ENCODE measurements around the gene ATP6V0B. TPM values are rescaled to one million over a fixed set of nuclear protein-coding genes. Genes with fewer than 3 reads are reported as not detected.

ATP6V0B gene
- total and polyA plus RNA-seq, 2 of the 13 experiments (the other 11 are each of a cell fraction or from before 2014, with no cell fraction given) = 157 to 161 TPM

DNA sequence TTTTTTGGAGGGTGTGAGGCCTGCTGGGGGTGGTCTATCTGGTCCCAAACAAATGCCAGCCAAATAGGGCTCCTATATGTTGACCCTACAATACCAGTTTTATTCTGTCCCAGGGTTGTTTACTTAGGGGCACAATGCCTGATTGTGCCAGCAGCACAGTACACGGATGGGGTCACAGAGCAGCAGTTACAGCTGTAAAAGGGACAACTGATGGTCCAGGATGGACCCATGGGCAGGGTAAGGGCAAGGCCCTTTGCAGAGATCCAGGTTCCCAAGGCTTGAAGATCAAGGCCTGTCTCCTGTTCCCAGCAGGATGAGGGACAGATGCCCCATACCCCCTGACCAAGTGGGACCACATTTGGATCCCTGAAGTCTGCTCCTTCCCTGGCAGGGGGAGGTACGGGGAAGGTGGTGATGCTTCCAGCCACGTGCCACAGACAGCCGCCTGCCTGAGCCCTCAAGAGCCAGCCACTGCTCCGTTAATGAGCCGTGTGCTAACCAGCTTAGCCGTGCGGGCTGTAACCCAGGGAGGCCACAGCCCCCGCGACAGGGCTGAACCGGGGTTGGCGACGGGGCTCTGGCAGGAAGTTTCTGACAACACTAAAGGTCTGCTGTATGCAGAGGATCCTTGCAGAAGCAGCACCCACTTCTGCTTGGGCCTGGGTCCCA is 38.3 kb downstream of the ATP6V0B start:
- Histone ChIP-seq H3K79me2 (ENCODE audit: insufficient read depth, low read length) (no peaks in the 10 kb centered on the region), H3K4me1 (ENCODE audit: insufficient read depth, low read length) (peaks cover 66% of the 10 kb centered on the region), H3K27ac (ENCODE audit: extremely low read length, insufficient read depth, low read length) (no peak overlapping the region), H3K4me3 (replicated peaks in 1 of 3; ENCODE audit: insufficient read depth in 1 of 3, low read depth in 2 of 3, low read length in 3 of 3) (no peak overlapping the region), H3K9ac (ENCODE audit: insufficient read depth, low read depth, low read length) (no peak overlapping the region), H3K27me3 (ENCODE audit: control insufficient read depth in 1 of 2, insufficient read depth in 2 of 2, low read length in 2 of 2) (no peaks in the 10 kb centered on the region), H2AFZ (ENCODE audit: low read length) (no peak overlapping the region), H3K4me2 (ENCODE audit: low read depth, low read length) (no peak overlapping the region), H4K20me1 (ENCODE audit: insufficient read depth, low read length) (no peaks in the 10 kb centered on the region), H3K36me3 (replicated peaks in 1 of 2; ENCODE audit: control insufficient read depth in 1 of 2, insufficient read depth in 2 of 2, low read length in 2 of 2) (no peaks in the 10 kb centered on the region; a peak in 1 of 5 replicates), H3K9me3 (ENCODE audit: low read length) (no peaks in the 10 kb centered on the region)
- BruUV-seq (replicated peaks) = no TSS peak
- in situ Hi-C loops (cut with HindIII; ENCODE audit: extremely low pct_ligation_motif_present, low pct_unique_long_range_greater_than_20kb) (no loop called here), intact Hi-C loops (cut with micrococcal nuclease; ENCODE audit: unreplicated experiment) (no loop called here)
- 56% methylated on average over 2 of the region's 13 CpGs for WGBS (ENCODE audit: low lambda C conversion rate)
- ChIA-PET POLR2A (interaction anchor here (4.1 kb wide), 1 partner anchor 18 kb away, joined by 32 read pairs; the partner anchor contains the start of gene SLC6A9), CTCF (ENCODE audit: low intra/inter-chr PET ratio, low total read pairs) (no interaction called here)
- FAIRE-seq (no peak), DNase-seq (ENCODE audit: low spot score) (no peak), ATAC-seq (no peak)
- TF ChIP-seq ZNF292 (CRISPR knock-in tag; IDR thresholded peaks at IDR 0.05; ENCODE audit: borderline replicate concordance, low read depth) (no peak), AGO2 (optimal IDR thresholded peaks at IDR 0.05; ENCODE audit: low read depth, low read length) (peak; percentile 30), HNRNPL (IDR thresholded peaks at IDR 0.05; ENCODE audit: low read depth, low read length) (peak; percentile 79; the same call in 1 of the 2 replicates)
- TF ChIP-seq, protein P1, sequence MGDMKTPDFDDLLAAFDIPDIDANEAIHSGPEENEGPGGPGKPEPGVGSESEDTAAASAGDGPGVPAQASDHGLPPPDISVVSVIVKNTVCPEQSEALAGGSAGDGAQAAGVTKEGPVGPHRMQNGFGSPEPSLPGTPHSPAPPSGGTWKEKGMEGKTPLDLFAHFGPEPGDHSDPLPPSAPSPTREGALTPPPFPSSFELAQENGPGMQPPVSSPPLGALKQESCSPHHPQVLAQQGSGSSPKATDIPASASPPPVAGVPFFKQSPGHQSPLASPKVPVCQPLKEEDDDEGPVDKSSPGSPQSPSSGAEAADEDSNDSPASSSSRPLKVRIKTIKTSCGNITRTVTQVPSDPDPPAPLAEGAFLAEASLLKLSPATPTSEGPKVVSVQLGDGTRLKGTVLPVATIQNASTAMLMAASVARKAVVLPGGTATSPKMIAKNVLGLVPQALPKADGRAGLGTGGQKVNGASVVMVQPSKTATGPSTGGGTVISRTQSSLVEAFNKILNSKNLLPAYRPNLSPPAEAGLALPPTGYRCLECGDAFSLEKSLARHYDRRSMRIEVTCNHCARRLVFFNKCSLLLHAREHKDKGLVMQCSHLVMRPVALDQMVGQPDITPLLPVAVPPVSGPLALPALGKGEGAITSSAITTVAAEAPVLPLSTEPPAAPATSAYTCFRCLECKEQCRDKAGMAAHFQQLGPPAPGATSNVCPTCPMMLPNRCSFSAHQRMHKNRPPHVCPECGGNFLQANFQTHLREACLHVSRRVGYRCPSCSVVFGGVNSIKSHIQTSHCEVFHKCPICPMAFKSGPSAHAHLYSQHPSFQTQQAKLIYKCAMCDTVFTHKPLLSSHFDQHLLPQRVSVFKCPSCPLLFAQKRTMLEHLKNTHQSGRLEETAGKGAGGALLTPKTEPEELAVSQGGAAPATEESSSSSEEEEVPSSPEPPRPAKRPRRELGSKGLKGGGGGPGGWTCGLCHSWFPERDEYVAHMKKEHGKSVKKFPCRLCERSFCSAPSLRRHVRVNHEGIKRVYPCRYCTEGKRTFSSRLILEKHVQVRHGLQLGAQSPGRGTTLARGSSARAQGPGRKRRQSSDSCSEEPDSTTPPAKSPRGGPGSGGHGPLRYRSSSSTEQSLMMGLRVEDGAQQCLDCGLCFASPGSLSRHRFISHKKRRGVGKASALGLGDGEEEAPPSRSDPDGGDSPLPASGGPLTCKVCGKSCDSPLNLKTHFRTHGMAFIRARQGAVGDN (CRISPR knock-in tag; IDR thresholded peaks at IDR 0.05) = peak; percentile 25; the same call in 1 of the 2 replicates

Measured in HepG2 (cell line).